K562 (cell line): ENCODE measurements around the gene LBP. TPM values are rescaled to one million over a fixed set of nuclear protein-coding genes. Genes with fewer than 3 reads are reported as not detected.

Source experiments
- CLOCK ChIP-seq: fragments of 250-450 bp; sonication (Bioruptor Pico); IDR thresholded peaks from 2 replicates; pipeline ENCODE4 v1.4.0; 2020; ENCODE audit warnings: mild to moderate bottlenecking, moderate library complexity, borderline replicate concordance
- CREM ChIP-seq: IDR thresholded peaks from 2 replicates; pipeline ENCODE4 v1.6.1; 2014; ENCODE audit warnings: antibody characterized with exemption, low read depth
- GATAD2B ChIP-seq: fragments of 450-650 bp; IDR thresholded peaks from 2 replicates; pipeline ENCODE4 v1.6.1; 2017; ENCODE audit warnings: mild to moderate bottlenecking, borderline replicate concordance
- NRF1 ChIP-seq, 2 experiments: fragments of 450-650 bp; IDR thresholded peaks in 1 of 2; conservative IDR thresholded peaks in 1 of 2; 2 replicates each; pipeline ENCODE4 v1.6.1; 2014; ENCODE audit warnings: mild to moderate bottlenecking in 2 of 2
- SLC30A9 ChIP-seq: fragments of 250-450 bp; sonication (Bioruptor Pico); IDR thresholded peaks from 2 replicates; pipeline ENCODE4 v1.8.0; 2022; ENCODE audit warnings: mild to moderate bottlenecking, moderate library complexity
- STAG1 ChIP-seq: sonication (generic); formaldehyde crosslinking; IDR thresholded peaks from 2 replicates; pipeline ENCODE4 v1.5.0; 2020; ENCODE audit warnings: missing genetic modification reagents, borderline replicate concordance
- TCF15 ChIP-seq: fragments of 250-450 bp; sonication (Bioruptor Pico); IDR thresholded peaks from 2 replicates; pipeline ENCODE4 v1.8.0; 2022; ENCODE audit warnings: moderate library complexity, mild to moderate bottlenecking, inconsistent platforms
- XRCC3 ChIP-seq: fragments of 450-650 bp; IDR thresholded peaks from 2 replicates; pipeline ENCODE4 v1.6.1; 2017; ENCODE audit warnings: mild to moderate bottlenecking, moderate library complexity
- ZBTB26 ChIP-seq: fragments of 450-650 bp; formaldehyde crosslinking; IDR thresholded peaks from 2 replicates; pipeline ENCODE4 v1.4.0; 2022; ENCODE audit warnings: missing genetic modification characterization
- ZNF134 ChIP-seq: fragments of 250-450 bp; sonication (Bioruptor Pico); conservative IDR thresholded peaks from 2 replicates; pipeline ENCODE4 v1.4.0; 2020
- polyA plus RNA-seq, 8 experiments: library from polyadenylated mRNA; depleted of rRNA in 4 of 8; stranded (reverse) in 5 of 8; unstranded in 3 of 8; fragments of >200 nt; fragmentation: Nextera tagmentation in 2 of 8; fragmentation: Illumina TruSeq in 1 of 8; extraction: Ambion mirVana in 2 of 8; extraction: Trizol in 1 of 8; gene quantifications; 2 replicates each; pipeline versions ENCODE4 v1.2.1 to v1.2.3, GENCODE V29; 2011 to 2014; ENCODE audit warnings: inconsistent platforms in 1 of 8, missing spikeins in 1 of 8
- total RNA-seq, 7 experiments: library from RNA; depleted of rRNA in 6 of 7; stranded (reverse); fragments of >200 nt in 6 of 7; fragmentation: Illumina TruSeq in 2 of 7; extraction: Trizol in 2 of 7; gene quantifications; 2 replicates each; pipeline versions ENCODE4 v1.2.1 to v1.2.3, GENCODE V29; 2011 to 2021; ENCODE audit warnings: low replicate concordance in 1 of 7
- TF ChIP-seq, protein P1 (sequence below): fragments of 250-450 bp; sonication (Bioruptor Pico); IDR thresholded peaks from 2 replicates; pipeline ENCODE4 v1.9.0; 2021; ENCODE audit warnings: mild to moderate bottlenecking, inconsistent platforms
- TF ChIP-seq, protein P2 (sequence below), 2 experiments: fragments of 450-650 bp; IDR thresholded peaks; 2 replicates each; pipeline ENCODE4 v1.6.1; 2016; ENCODE audit warnings: mild to moderate bottlenecking in 2 of 2, borderline replicate concordance in 1 of 2, low read depth in 1 of 2, moderate library complexity in 1 of 2

LBP gene
- total and polyA plus RNA-seq, 9 of the 15 experiments (the other 6 are each of a cell fraction or from before 2014, with no cell fraction given) = 0.06 to 0.31 (median 0.09) TPM; not detected in 3

DNA sequence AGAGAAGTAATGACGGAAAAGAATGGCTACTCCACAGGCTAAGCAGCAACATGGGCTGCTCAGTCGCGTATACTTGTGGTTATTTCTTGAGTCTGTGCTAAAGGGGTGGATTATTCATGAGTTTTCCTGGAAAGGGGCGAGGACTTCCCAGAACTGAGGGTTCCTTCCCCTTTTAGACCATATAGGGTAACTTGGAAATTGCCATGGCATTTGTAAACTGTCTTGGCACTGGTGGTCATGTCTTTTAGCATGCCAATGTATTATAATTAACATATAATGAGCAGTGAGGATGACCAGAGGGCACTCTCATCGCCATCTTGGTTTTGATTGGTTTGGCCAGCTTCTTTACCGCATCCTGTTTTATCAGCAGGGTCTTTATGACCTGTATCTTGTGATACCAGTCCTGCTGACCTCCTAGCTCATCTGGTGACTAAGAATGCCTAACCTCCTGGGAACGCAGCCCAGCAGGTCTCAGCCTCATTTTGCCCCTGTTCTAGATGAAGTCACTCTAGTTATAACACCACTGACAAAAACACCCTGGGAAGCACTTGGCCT, 11.4 kb downstream of the LBP start (continued):
- TF ChIP-seq STAG1 (CRISPR knock-in tag) (no peak), SLC30A9 (CRISPR knock-in tag) (no peak), CLOCK (CRISPR knock-in tag) (no peak), CREM (no peak), ZBTB26 (CRISPR knock-in tag) (no peak), XRCC3 (no peak), GATAD2B (no peak), TCF15 (CRISPR knock-in tag) (no peak), NRF1 (conservative IDR thresholded peaks at IDR 0.05 in 1 of 2, IDR thresholded peaks at IDR 0.05 in 1 of 2) (peak; percentile 57 to 65), ZNF134 (CRISPR knock-in tag) (no peak)
- TF ChIP-seq, protein P1, sequence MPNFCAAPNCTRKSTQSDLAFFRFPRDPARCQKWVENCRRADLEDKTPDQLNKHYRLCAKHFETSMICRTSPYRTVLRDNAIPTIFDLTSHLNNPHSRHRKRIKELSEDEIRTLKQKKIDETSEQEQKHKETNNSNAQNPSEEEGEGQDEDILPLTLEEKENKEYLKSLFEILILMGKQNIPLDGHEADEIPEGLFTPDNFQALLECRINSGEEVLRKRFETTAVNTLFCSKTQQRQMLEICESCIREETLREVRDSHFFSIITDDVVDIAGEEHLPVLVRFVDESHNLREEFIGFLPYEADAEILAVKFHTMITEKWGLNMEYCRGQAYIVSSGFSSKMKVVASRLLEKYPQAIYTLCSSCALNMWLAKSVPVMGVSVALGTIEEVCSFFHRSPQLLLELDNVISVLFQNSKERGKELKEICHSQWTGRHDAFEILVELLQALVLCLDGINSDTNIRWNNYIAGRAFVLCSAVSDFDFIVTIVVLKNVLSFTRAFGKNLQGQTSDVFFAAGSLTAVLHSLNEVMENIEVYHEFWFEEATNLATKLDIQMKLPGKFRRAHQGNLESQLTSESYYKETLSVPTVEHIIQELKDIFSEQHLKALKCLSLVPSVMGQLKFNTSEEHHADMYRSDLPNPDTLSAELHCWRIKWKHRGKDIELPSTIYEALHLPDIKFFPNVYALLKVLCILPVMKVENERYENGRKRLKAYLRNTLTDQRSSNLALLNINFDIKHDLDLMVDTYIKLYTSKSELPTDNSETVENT (CRISPR knock-in tag) = no peak
- TF ChIP-seq, protein P2, sequence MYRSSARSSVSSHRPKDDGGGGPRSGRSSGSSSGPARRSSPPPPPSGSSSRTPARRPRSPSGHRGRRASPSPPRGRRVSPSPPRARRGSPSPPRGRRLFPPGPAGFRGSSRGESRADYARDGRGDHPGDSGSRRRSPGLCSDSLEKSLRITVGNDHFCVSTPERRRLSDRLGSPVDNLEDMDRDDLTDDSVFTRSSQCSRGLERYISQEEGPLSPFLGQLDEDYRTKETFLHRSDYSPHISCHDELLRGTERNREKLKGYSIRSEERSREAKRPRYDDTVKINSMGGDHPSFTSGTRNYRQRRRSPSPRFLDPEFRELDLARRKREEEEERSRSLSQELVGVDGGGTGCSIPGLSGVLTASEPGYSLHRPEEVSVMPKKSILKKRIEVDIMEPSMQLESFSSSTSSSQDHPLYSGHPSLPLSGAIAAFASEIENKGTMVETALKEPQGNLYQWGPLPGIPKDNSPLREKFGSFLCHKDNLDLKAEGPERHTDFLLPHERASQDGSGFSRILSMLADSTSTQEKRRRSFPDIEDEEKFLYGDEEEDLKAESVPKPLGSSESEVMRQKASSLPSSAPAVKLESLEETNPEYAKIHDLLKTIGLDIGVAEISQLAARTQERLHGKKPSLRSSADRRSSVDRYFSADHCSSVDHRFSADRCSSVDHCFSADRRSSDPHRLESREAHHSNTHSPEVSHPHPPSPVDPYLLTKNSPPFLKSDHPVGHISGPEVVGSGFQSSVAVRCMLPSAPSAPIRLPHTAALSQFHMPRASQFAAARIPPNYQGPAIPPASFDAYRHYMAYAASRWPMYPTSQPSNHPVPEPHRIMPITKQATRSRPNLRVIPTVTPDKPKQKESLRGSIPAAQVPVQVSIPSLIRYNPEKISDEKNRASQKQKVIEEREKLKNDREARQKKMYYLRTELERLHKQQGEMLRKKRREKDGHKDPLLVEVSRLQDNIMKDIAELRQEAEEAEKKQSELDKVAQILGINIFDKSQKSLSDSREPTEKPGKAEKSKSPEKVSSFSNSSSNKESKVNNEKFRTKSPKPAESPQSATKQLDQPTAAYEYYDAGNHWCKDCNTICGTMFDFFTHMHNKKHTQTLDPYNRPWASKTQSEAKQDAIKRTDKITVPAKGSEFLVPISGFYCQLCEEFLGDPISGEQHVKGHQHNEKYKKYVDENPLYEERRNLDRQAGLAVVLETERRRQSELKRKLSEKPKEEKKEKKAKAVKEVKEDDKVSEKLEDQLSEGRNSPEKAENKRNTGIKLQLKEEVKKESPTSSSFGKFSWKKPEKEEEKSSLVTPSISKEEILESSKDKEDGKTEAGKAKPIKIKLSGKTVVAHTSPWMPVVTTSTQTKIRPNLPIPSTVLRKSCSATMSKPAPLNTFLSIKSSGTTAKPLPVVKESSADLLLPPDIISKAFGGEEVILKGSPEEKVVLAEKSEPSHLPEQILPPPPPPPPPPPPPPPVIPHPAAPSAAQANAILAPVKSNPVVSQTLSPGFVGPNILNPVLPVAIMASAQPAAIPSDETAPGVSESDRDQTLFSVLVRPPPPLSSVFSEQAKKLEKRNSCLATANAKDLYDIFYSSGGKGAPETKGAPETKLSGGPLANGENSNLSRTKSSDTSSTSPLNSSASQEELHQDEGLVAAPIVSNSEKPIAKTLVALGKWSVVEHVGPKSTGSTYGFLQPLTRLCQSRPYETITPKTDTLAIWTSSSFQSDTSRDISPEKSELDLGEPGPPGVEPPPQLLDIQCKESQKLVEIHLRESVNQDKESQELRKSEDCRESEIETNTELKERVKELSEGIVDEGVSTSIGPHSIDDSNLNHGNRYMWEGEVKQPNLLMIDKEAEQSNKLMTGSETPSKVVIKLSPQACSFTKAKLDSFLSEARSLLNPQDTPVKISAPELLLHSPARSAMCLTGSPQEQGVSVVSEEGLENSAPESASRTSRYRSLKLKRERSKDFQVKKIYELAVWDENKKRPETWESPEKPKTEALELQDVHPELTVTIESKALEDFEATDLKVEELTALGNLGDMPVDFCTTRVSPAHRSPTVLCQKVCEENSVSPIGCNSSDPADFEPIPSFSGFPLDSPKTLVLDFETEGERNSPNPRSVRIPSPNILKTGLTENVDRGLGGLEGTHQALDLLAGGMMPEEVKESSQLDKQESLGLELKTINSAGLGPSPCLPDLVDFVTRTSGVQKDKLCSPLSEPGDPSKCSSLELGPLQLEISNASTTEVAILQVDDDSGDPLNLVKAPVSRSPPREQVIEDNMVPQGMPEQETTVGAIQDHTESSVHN (IDR thresholded peaks at IDR 0.05; ENCODE audit: borderline replicate concordance in 1 of 2, low read depth in 1 of 2) = no peak
